ENCODE data around the gene RFNG.
A peak's percentile ranks its signal among the peaks of the same experiment; 100 is the strongest.

Gene RFNG

GRCh38 chr17:82098169-82098938 lies 46.7 kb upstream of the RFNG start, which contains the start of gene FASN:
Gene FASN (minus strand): TSS chr17:82098236. CDS start chr17:82096445, 1,791 bp downstream.
- WGBS (ENCODE audit: extremely low coverage, insufficient coverage, low lambda C conversion rate) = no CpG with 5 or more reads among the region's 124 CpGs

GRCh38 chr17:82097919-82098168 lies 46.2 kb upstream of the RFNG start:
- H3K18ac ChIP-seq (ENCODE audit: low read length) = peak overlapping the region; percentile 92
- WGBS (ENCODE audit: extremely low coverage, insufficient coverage, low lambda C conversion rate) = no CpG with 5 or more reads among the region's 36 CpGs
- no peak overlapping the region for H4K5ac ChIP-seq (ENCODE audit: low read length)
- H2BK5ac ChIP-seq (ENCODE audit: low read length) = peak overlapping the region; percentile 50
- peak overlapping the region; percentile 93 for H3K56ac ChIP-seq (ENCODE audit: low read length)
- DNase-seq = no peak
- peak overlapping the region; percentile 87 for H3K9ac ChIP-seq (ENCODE audit: low read length)
- peak overlapping the region; percentile 88 for H3K27ac ChIP-seq (ENCODE audit: low read depth, low read length)
- peaks cover 14% of the 10 kb centered on the region for H3K36me3 ChIP-seq (ENCODE audit: control insufficient read depth, insufficient read depth, low read length)
- no peak overlapping the region for H3K4me2 ChIP-seq (ENCODE audit: low read length)
- H4K8ac ChIP-seq (ENCODE audit: low read depth, low read length) = peak overlapping the region; percentile 29
- H3K4me3 ChIP-seq (ENCODE audit: low read length) = peak overlapping the region; percentile 60
- peaks cover 51% of the 10 kb centered on the region for H3K79me2 ChIP-seq (ENCODE audit: control insufficient read depth, insufficient read depth, low read length)
- H2AK5ac ChIP-seq (ENCODE audit: low read length) = no peak overlapping the region
- no peaks in the 10 kb centered on the region for H3K27me3 ChIP-seq (ENCODE audit: insufficient read depth, low read length, poor library complexity)
- peaks cover 3% of the 10 kb centered on the region for H3K4me1 ChIP-seq (ENCODE audit: control insufficient read depth, low read depth, low read length)
- peak overlapping the region; percentile 90 for H3K4ac ChIP-seq (ENCODE audit: low read depth, low read length)
- peak overlapping the region; percentile 73 for H2BK120ac ChIP-seq (ENCODE audit: low read depth, low read length)
- H3K79me1 ChIP-seq (ENCODE audit: low read length) = peaks cover 9% of the 10 kb centered on the region
- no peak overlapping the region for H3K23ac ChIP-seq (ENCODE audit: low read length)
- H2BK15ac ChIP-seq (replicated peaks; ENCODE audit: low read depth) = no peak overlapping the region

More at GRCh38 chr17:82098169-82098938, 46.7 kb upstream of the RFNG start, which contains the start of gene FASN:
- Histone ChIP-seq H2BK15ac (replicated peaks; ENCODE audit: low read depth) (no peak within 1 kb of the TSS), H4K8ac (ENCODE audit: low read depth, low read length) (peak within 1 kb of the TSS; percentile 91), H3K56ac (ENCODE audit: low read length) (peak within 1 kb of the TSS; percentile 96), H3K4ac (ENCODE audit: low read depth, low read length) (peak within 1 kb of the TSS; percentile 99), H3K27ac (ENCODE audit: low read depth, low read length) (peak within 1 kb of the TSS; percentile 97), H2AK5ac (ENCODE audit: low read length) (peak within 1 kb of the TSS; percentile 99), H2BK120ac (ENCODE audit: low read depth, low read length) (peak within 1 kb of the TSS; percentile 73), H3K4me3 (ENCODE audit: low read length) (peak within 1 kb of the TSS; percentile 60), H2BK5ac (ENCODE audit: low read length) (peak within 1 kb of the TSS; percentile 97), H3K36me3 (ENCODE audit: control insufficient read depth, insufficient read depth, low read length) (peaks cover 10% of the 10 kb centered on the region), H3K27me3 (ENCODE audit: insufficient read depth, low read length, poor library complexity) (no peaks in the 10 kb centered on the region), H3K23ac (ENCODE audit: low read length) (peak within 1 kb of the TSS; percentile 66), H3K79me2 (ENCODE audit: control insufficient read depth, insufficient read depth, low read length) (peaks cover 48% of the 10 kb centered on the region), H3K79me1 (ENCODE audit: low read length) (peaks cover 5% of the 10 kb centered on the region), H3K4me1 (ENCODE audit: control insufficient read depth, low read depth, low read length) (peaks cover 6% of the 10 kb centered on the region), H3K4me2 (ENCODE audit: low read length) (peak within 1 kb of the TSS; percentile 95), H3K9ac (ENCODE audit: low read length) (peak within 1 kb of the TSS; percentile 92), H4K5ac (ENCODE audit: low read length) (no peak within 1 kb of the TSS), H3K18ac (ENCODE audit: low read length) (peak within 1 kb of the TSS; percentile 94)
- DNase-seq = peak; percentile 97

GRCh38 chr17:82097184-82097918 lies 45.7 kb upstream of the RFNG start:
- peaks cover 2% of the 10 kb centered on the region for H3K4me1 ChIP-seq (ENCODE audit: control insufficient read depth, low read depth, low read length)
- H3K4ac ChIP-seq (ENCODE audit: low read depth, low read length) = peak overlapping the region; percentile 90
- no CpG with 5 or more reads among the region's 77 CpGs for WGBS (ENCODE audit: extremely low coverage, insufficient coverage, low lambda C conversion rate)
- H3K27ac ChIP-seq (ENCODE audit: low read depth, low read length) = peak overlapping the region; percentile 88
- H2BK5ac ChIP-seq (ENCODE audit: low read length) = peak overlapping the region; percentile 70
- H3K4me2 ChIP-seq (ENCODE audit: low read length) = peak overlapping the region; percentile 95
- H2AK5ac ChIP-seq (ENCODE audit: low read length) = no peak overlapping the region
- peak overlapping the region; percentile 29 for H4K8ac ChIP-seq (ENCODE audit: low read depth, low read length)
- peak overlapping the region; percentile 87 for H3K9ac ChIP-seq (ENCODE audit: low read length)
- peak overlapping the region; percentile 73 for H2BK120ac ChIP-seq (ENCODE audit: low read depth, low read length)
- peak overlapping the region; percentile 92 for H3K18ac ChIP-seq (ENCODE audit: low read length)
- no peak for DNase-seq
- peak overlapping the region; percentile 54 for H3K23ac ChIP-seq (ENCODE audit: low read length)
- peaks cover 15% of the 10 kb centered on the region for H3K36me3 ChIP-seq (ENCODE audit: control insufficient read depth, insufficient read depth, low read length)
- H3K27me3 ChIP-seq (ENCODE audit: insufficient read depth, low read length, poor library complexity) = no peaks in the 10 kb centered on the region
- H2BK15ac ChIP-seq (replicated peaks; ENCODE audit: low read depth) = no peak overlapping the region
- H3K79me1 ChIP-seq (ENCODE audit: low read length) = peaks cover 9% of the 10 kb centered on the region
- peak overlapping the region; percentile 60 for H3K4me3 ChIP-seq (ENCODE audit: low read length)
- no peak overlapping the region for H4K5ac ChIP-seq (ENCODE audit: low read length)
- H3K56ac ChIP-seq (ENCODE audit: low read length) = peak overlapping the region; percentile 93
- peaks cover 51% of the 10 kb centered on the region for H3K79me2 ChIP-seq (ENCODE audit: control insufficient read depth, insufficient read depth, low read length)

- Histone ChIP-seq H2BK120ac (ENCODE audit: low read depth, low read length) (no peak overlapping the region), H2AK5ac (ENCODE audit: low read length) (no peak overlapping the region), H3K4me2 (ENCODE audit: low read length) (peak overlapping the region; percentile 95), H3K18ac (ENCODE audit: low read length) (peak overlapping the region; percentile 92), H4K5ac (ENCODE audit: low read length) (no peak overlapping the region), H3K23ac (ENCODE audit: low read length) (peak overlapping the region; percentile 54), H3K4me1 (ENCODE audit: control insufficient read depth, low read depth, low read length) (peaks cover 2% of the 10 kb centered on the region), H3K36me3 (ENCODE audit: control insufficient read depth, insufficient read depth, low read length) (peaks cover 20% of the 10 kb centered on the region), H3K9ac (ENCODE audit: low read length) (peak overlapping the region; percentile 87), H3K4me3 (ENCODE audit: low read length) (peak overlapping the region; percentile 60), H3K27ac (ENCODE audit: low read depth, low read length) (peak overlapping the region; percentile 88), H3K56ac (ENCODE audit: low read length) (peak overlapping the region; percentile 93), H2BK5ac (ENCODE audit: low read length) (no peak overlapping the region), H4K8ac (ENCODE audit: low read depth, low read length) (no peak overlapping the region), H3K79me1 (ENCODE audit: low read length) (peaks cover 12% of the 10 kb centered on the region), H3K79me2 (ENCODE audit: control insufficient read depth, insufficient read depth, low read length) (peaks cover 54% of the 10 kb centered on the region), H3K4ac (ENCODE audit: low read depth, low read length) (peak overlapping the region; percentile 90), H3K27me3 (ENCODE audit: insufficient read depth, low read length, poor library complexity) (no peaks in the 10 kb centered on the region), H2BK15ac (replicated peaks; ENCODE audit: low read depth) (no peak overlapping the region)
- no CpG with 5 or more reads among the region's 8 CpGs for WGBS (ENCODE audit: extremely low coverage, insufficient coverage, low lambda C conversion rate)
- no peak for DNase-seq
Measured at GRCh38 chr17:82096709-82097183, 45.1 kb upstream of the RFNG start.

- WGBS (ENCODE audit: extremely low coverage, insufficient coverage, low lambda C conversion rate) = no CpG with 5 or more reads among the region's 35 CpGs
- Histone ChIP-seq H3K4ac (ENCODE audit: low read depth, low read length) (no peak overlapping the region), H2BK120ac (ENCODE audit: low read depth, low read length) (no peak overlapping the region), H3K4me2 (ENCODE audit: low read length) (peak overlapping the region; percentile 95), H3K23ac (ENCODE audit: low read length) (peak overlapping the region; percentile 54), H2AK5ac (ENCODE audit: low read length) (no peak overlapping the region), H3K27ac (ENCODE audit: low read depth, low read length) (peak overlapping the region; percentile 11), H2BK15ac (replicated peaks; ENCODE audit: low read depth) (no peak overlapping the region), H3K56ac (ENCODE audit: low read length) (peak overlapping the region; percentile 93), H3K79me1 (ENCODE audit: low read length) (peaks cover 15% of the 10 kb centered on the region), H3K9ac (ENCODE audit: low read length) (peak overlapping the region; percentile 87), H3K4me1 (ENCODE audit: control insufficient read depth, low read depth, low read length) (peaks cover 2% of the 10 kb centered on the region), H3K79me2 (ENCODE audit: control insufficient read depth, insufficient read depth, low read length) (peaks cover 58% of the 10 kb centered on the region), H3K36me3 (ENCODE audit: control insufficient read depth, insufficient read depth, low read length) (peaks cover 25% of the 10 kb centered on the region), H3K18ac (ENCODE audit: low read length) (no peak overlapping the region), H2BK5ac (ENCODE audit: low read length) (no peak overlapping the region), H4K5ac (ENCODE audit: low read length) (no peak overlapping the region), H3K27me3 (ENCODE audit: insufficient read depth, low read length, poor library complexity) (no peaks in the 10 kb centered on the region), H4K8ac (ENCODE audit: low read depth, low read length) (no peak overlapping the region), H3K4me3 (ENCODE audit: low read length) (peak overlapping the region; percentile 60)
- no peak for DNase-seq
Measured at GRCh38 chr17:82095777-82096708, 44.4 kb upstream of the RFNG start.

Measured in mesendoderm (in vitro differentiated cells).